Activated CD4-positive, alpha-beta T cell treated with anti-CD3 and anti-CD28 coated beads, Interleukin-2, Interleukin-4, amounts not matched to agents 100 ng/mL and 50 ng/mL, durations not matched to agents 16 hours and 8 hours (primary cell): ENCODE data around the gene NPL.

Source experiments
- DNase-seq: peaks from one replicate; pipeline ENCODE4 v3.0.0-alpha.2; 2020; ENCODE audit warnings: low spot score

Gene NPL, protein sequence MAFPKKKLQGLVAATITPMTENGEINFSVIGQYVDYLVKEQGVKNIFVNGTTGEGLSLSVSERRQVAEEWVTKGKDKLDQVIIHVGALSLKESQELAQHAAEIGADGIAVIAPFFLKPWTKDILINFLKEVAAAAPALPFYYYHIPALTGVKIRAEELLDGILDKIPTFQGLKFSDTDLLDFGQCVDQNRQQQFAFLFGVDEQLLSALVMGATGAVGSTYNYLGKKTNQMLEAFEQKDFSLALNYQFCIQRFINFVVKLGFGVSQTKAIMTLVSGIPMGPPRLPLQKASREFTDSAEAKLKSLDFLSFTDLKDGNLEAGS

DNA sequence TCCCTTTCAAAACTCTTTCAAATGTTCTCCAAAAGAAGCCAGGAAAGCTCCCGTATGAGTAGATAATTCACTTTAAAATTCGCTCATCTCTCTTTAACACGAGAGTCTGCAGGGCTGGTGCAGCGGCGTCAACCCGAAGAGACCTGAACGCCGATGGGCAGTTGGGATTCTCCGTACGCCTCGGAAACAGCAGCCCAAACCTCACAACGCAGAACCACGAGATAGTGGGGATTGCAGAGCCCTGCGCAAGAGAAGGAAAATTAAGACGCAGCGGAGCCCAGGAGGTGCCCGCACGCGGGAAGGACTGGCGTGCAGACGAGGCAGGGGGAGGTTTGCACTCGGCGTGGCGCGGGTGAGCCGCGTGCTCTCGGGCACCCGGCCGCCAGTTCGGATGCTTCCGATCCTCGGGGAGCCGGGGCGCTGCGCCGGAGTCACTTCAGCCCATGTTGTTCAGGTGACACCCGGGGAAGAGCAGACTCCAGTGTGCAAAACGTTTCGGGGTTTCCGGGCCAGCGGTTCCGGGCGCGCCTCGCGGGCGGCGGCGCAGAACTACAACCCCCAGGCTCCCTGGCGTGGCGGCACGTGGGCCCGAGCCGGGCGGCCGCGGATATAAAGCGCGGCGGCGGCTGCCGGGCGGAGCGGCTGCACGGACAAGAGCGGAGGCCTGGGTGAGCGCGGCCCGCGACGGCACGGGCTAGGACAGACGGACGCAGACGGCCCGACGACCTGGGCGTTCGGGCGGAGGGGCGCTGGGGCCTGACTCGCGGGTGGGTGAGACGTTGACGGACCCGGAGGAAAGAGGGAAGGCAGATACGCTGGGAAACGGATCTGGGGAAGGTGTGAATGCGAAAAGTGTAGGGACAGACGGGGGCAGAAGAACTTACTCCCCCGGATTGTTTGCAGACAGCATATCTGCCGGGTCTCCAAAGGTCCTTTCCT, at the start of gene NPL:
Gene NPL, plus strand, starts transcription at position 636 of the 939 bp plus-strand sequence. CDS start 4,599 bp downstream, outside the sequence.
- DNase-seq, result peak; percentile 84

DNA sequence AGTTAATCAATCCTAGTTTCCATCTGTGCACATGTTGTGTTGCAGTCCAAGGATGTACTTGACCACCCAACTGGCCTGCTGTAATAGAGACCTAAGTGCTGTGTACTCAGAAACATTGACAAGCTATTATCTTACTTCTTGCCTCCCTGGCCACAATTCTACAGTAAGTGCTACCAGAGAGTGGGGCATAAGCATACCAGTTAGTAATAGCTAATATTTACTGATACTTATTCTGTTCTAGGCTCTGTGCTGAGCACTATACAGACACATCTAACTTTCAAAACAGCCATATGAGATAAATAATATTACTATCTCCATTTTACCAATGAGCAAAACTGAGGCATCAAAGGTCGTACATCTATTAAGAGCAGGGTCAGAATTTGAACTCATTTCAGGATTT, 49.5 kb upstream of the NPL start:
- no peak for DNase-seq

DNA sequence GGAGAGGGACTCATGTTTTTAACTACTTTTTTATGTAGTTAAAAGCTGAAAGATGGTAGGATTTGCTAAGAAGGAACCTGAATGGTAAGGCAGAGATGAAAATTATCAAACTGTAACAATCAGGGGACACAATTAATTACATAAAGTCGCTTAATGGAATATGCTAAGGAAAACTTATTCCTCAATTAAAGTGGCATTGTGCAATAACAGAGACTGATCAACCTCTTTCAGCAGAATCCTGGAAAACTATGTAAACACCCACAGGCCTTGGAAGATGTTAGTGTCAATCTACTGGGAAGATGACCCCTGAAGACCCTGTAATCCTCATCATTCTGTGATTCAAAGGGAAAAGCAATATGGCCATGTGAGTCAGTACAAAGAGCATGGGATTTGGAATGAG, 46.8 kb upstream of the NPL start:
- no peak for DNase-seq

DNA sequence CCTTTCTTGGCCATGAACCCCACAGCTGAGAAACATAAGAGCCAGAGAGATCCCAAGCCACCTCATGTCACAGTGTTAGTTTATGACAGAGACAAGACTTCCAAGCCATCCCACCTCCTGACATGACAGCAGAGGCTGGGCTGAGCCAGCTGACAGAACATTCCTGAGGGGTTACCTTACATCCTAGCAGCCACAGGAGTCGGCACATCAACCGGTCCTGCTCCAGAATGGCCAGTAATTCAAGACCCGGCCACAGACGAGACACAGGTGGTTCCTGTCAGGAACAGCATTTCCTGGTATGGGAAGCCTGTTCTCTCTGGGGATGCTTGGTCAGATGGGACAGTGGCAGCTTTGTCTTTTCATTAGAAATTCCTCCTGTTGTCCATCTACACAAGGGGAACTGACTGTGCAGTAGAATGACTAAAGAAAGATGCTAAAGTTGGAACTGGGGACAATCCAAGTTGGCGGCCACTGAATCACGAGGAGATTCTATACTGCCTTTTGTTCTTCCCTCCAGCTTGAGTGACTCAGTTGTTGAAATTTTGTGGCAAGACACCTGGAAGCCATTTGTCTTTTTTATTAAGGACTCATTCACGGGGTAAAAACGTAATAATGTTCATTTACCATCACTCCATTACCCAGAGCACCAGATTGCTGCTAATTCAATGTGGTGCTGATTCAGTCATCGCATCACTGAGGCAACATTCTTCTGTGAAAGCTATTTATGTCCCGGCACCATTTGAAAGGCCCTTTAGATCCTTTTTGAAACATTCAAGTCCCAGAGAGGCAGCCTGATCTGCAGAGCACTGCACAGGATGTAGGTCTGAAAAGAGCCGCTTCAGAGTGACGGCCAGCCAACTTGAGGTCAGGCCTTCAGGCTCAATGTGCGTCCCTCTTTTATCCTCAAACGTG, 37.2 kb upstream of the NPL start:
- no peak for DNase-seq

DNA sequence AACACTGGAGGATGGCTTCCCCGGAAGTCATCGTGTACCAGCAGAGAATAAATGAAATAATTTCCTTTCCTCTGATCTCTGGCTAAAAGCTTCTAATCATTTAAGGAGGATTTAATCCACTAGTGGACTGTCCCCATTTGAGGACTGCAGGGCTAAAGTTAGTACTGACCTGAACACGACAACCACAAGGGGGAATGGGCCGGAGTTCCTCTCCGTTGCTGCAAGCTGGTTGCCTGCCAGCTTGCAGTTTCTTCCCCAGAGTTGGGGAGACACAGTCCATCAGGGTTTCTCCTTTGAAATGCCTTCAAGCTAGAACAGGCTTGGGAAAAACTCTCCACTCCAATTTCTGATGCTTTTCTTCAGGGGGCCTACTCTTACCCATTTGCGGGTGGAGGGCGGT, 35.5 kb upstream of the NPL start:
- DNase-seq, result no peak

DNA sequence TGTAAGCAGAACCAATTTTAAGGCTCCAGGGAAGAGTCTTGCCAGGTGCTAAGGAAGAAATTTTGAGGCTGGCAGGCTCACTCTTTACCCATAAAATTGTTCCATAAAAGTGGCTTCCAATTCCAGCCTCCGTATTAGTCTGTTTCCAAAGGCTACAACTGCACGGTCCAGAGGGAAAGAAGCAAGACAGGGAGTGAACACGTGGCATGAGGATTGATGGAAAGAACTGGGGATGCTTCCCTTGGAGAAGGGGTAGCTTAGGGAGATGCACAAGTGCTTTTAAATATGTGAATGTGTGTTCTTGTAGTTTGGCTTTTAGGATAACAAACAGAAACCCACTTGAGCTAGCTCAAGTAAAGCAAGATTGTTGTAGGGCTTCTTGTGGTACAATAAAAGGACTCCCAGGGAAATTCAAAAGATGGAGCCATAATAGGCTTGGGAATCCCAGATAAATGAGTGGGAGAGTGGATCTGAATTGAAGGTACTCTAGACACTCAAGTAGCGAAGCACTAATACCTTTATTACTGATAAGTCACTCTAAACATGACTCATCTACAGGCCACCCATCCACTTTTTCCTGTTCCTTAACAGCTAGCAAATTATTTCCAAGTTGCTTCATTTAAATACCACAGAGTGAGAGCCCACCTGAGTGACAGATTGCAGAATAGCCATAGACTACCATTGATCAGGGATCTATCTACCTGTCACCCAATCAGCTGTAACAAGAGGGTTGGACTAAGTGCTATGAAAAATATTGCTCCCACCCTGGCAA, 34.8 kb upstream of the NPL start:
- DNase-seq, result no peak

DNA sequence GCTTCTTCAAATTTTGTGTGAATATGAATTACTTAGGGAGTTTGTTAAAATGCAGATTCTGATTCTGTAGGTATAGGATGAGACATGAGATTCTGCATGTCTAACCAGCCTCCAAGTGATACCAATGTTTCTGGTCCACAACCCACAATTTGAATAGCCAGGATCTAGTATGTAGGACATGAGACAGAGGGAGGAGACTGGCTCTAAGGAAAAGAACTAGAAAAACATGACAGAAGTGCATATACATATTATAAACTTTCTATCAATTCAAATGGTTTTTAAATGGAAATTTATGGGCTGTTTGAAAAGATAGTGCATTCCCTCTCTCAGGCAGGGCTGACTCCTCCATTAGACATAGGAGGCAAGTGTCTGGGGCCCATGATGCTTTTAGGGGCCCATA, 33.9 kb upstream of the NPL start:
- no peak for DNase-seq

DNA sequence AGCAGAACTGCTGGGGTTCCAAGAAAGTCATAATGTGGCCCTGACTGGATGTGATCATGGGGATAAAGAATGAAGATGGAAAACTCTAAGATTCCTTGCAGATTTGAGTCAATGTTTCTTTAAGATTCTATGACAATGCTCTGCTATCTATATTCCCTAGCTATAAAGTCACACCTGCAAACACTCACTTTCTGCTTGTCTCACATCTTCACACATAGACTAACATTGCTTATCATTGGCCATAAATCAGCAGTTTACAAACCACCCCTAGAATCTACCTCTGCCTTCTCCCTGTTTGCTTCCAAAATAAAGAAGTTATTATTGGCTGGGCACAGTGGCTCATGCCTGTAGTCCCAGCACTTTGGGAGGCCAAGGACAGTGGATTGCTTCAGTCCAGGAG, 33.1 kb upstream of the NPL start:
- no peak for DNase-seq

DNA sequence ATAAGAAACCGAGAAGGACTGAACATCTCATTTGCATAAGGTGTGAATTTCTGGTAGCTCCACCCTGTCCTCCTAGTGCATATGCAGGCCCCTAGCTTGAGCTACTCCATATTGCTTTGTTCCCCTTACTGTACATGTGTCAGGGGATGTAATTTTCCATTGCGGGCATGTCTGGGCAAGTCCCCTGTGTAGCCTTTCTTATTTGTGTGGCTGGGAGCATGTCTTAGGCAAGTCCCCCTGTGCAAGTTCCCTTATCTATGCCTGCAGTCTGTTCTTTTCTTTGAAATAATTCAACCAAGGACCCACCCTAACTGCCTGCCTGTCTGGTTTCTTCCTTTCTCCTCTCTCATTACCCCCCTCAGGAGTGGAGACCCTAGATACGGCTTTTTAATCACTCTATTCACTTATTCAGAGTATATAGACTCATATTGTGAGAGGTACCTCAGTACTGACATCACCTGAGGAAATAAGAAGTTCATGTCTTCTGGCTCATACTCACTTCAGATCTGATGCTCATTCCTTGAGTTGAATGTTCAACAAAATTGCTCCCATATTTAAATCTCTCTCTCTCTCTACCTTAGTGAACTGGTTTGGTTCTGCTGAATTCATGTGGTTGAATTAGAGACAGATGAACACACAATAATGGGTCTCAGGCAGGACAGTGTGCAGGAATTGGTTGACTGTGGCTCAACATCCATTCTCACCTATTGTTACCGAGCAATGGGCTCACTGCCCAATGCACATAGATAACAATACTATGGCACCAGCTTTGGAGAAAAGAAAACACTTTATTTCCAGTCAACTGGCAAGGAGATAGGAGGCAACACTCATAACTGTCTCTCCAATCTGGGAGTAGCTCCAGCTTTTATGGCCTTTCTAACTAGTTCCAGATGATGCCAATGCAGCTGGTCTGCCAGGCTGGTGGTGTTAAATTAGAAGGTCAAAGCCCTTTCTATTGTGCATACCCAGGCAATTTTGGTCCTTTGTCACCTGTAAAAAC, 27.9 kb upstream of the NPL start:
- no peak for DNase-seq

DNA sequence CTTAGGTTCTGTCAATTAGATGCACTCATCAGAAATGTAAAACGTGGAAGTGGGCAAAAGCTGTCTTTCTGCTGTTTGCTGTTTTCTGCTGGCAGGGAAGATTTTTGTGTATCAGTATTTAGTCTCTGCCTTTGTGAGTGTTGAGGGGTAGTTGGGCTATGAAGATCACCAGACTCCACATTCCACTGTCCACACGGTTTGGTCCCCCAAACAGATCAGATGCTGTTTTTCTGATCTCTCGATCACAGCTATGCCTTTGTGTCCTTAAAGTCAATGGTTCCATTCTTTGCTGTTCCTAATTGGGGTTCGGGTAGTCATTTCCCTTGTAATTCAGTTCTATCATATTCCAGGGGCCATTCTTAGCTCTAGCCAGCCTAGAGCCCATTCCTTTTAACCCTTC, 27.0 kb upstream of the NPL start:
- no peak for DNase-seq

DNA sequence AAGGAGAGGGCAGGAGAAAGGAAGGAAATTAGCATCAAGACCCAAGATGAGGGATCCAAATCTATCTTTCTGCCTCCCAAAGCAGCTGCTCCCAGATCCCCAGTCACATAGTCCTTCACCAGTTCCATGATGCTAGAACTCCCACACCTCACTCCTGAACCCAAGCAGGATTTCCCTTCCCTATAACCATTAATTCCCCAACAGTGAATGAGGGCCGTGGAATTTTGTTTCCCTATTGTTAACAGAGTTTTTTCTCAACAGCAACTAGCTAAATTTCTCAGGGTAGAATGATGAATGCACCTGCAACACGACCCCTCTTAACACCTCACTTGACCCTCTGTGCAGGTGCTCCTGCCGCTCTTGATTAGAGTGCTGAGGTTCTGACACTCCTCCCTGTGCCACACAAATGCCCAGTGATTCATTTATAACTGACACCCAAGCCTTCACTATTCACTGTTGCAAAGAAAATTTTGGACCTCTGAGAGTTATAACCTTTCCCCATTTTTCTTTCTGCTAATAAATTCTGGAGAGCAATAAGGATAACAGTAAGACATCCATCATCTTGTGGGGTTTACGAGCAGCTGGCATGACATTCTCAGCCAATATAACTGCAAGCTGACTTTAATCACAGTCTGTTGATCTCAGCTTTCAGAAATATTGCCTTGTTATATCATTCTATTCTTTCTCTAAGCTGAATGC, 25.4 kb upstream of the NPL start:
- no peak for DNase-seq

DNA sequence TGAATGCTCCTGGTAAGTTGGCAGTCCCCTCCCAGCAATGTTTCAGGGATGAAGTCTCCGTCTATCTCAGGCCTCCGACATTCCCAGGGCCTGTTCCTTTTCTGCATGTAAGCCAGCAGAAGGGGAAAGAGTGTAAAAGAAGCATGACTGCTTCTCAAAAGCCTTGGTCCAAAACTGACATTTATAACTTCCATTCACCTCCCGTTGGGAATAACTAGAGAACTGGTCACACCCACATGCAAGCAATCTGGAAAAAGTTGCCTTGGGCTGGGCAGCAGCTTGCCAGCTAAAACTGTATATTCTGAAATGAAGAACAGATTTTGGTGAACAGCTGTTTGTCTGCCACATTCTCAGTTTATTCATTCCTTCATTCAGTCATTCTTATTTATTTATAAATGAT, 24.2 kb upstream of the NPL start:
- no peak for DNase-seq

DNA sequence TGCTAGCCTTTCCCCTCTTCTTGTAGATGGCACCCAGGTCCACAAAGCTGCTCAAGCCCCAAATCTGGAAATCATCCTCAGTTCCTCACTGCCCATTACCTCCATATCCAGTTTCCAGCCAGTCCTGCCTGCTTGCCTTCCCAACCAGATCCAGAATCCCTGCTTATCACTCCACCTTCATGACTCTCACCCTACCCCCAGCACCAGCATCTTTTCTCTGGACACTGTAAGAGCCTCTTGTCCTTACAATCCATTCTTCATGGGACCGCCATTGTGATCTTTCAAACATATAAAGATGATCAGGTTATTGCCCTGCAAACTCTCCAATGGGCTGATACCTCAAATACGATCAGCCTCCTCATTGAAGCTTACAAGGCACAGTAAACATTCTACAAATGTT, 23.5 kb upstream of the NPL start:
- DNase-seq, result no peak

DNA sequence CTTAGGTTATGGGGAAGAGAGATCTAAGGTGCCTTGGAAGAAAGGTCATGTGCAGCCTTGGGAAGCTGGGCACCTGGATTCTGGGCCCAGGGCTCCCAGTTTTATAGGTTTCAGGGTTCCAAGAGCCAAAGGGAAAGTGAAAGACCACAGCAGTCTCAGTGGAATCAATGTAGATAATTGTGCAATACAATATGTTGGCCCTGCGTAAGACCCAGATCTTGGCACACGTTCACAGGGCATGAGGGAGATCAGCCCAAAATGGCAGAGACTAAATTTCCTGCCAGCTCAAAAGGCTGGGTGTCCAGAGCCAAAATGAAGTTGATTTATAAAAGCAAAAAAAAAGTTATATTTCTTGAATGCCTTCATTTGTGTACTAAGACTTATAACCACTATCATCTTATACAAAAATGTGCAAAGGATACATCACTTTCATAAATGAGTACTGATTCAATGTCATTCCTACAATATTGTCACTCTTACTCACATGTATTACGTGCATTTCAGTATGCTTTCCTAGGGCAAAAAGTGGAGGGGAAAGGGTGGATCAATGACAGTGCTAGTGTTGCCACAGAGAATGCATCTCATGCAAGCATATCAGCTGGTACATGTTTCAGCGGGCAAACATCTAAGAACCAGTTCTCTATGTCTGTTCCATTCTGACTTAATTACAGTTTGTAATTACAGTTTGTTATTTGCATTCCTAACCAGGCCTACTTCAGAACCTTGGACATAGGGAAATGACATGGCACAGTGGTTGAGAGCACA, 22.5 kb upstream of the NPL start:
- DNase-seq, result no peak

DNA sequence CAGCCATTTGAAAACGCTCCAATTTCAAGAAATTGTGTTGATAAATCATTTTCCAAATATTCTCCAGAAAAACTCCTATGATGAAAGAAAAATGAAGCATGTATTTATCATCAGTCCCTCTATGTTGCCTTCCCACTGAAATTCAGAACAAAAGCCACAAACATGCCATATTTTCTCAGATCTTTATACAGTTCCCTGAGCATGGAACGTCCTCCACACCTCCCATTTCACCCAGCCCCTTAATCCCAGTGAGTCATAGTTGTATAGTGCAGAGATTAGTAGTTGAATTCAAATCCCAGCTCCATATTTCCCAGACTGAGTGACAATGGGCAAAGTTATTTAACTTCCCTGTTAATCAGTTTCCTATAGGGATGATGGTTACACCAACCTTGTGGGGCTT, 20.6 kb upstream of the NPL start:
- DNase-seq, result no peak

DNA sequence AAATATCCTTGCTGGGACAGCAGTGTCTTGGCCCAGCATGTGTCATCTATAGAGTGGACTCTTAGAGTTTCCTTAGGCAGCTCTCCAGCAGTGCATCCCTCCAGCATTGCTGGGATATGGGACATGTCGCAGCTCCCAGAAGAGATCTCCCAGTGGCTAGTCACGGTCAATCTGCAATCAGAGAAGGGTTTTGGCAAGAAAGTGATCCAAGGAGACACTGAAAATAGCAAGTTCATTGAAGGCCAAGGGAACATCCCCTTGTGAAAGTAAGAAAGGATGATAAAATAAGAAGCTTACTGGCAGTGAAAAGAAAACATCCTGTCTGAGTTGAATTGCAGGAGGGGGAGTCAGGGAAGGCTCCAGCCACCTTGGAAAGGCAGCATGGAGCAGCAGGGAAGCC, 19.3 kb upstream of the NPL start:
- DNase-seq, result no peak

DNA sequence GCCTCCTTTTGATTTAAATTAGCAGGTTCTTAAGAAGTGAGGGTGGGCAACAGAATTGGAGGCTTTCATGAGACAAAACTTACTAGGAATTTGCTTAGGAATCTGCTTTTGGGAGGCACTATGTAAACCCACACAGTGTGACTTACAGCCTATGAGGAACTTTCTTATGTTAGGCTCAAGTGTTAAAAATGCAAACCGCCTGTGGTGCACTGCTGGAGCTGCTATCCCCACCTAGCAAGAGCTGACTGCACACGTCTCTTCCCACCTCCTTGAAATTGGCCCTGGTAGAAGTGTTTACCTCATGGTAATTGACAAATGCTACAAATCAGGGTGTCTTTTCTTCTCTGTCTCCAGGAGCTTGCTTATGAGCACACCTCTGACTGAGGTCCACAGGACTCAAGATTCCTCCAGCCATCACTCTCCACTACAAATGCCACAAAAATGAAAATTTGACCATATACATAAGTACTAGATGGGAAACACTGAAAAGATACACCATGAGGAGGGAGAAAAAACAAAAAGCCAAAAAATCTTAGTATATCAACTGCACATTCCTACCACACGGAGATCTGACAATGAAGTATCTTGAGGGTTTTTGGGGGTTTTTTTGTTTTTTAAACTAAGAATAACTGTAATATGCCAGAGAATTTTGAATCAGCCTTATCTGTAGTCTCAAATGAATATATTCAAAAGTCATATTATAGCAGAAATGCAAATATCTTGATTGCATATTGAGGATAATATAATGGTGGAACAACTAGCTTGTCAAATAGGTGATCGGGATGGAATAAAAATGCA, 18.2 kb upstream of the NPL start:
- no peak for DNase-seq

DNA sequence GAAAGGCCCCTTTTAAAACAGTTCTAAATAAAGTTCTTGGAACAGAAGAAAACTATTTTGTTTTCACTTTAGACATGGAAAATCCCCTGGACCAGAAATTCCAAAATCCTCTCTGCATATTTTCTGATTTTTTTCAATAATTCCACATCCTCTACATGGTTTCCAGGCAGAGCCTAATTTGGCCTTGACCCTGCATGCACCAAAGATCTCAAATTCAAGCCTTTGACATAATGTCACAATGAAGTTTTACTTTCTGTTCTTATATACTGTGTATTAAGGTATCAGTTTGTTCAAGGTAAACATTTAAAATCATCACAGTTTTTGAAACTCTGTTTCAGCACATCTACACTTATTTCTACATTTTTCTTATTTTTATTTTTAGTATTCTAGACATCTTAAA, 12.2 kb upstream of the NPL start:
- no peak for DNase-seq
